NCI-H1417 treated with DMSO at 0.1 percent for 48 hours (cell line): ENCODE measurements around the gene GPD1.

Source experiments
- DNase-seq: peaks from one replicate; lab custom pipeline; 2025; lab: John Stamatoyannopoulos, UW

The GPD1 gene

GRCh38 chr12:50101663-50102062 is 2.1 kb upstream of the GPD1 start:
- DNase-seq = no peak

GRCh38 chr12:50102131-50102531 is 1.7 kb upstream of the GPD1 start:
- no peak for DNase-seq

- DNase-seq = no peak
These were observed 1.0 kb upstream of the GPD1 start for GRCh38 chr12:50102646-50103309.

GRCh38 chr12:50103351-50103750 is 457 bp upstream of the GPD1 start:
- DNase-seq = no peak

GRCh38 chr12:50104417-50105366 is 884 bp downstream of the GPD1 start:
- DNase-seq = no peak

- DNase-seq = no peak
These were observed 2.2 kb downstream of the GPD1 start for GRCh38 chr12:50105913-50106450.

GRCh38 chr12:50106907-50107306 is 3.1 kb downstream of the GPD1 start:
- no peak for DNase-seq

- no peak for DNase-seq
These were observed 3.8 kb downstream of the GPD1 start for GRCh38 chr12:50107416-50108268.

GRCh38 chr12:50109319-50109718 is 5.5 kb downstream of the GPD1 start:
- no peak for DNase-seq

- DNase-seq = no peak
These were observed 6.4 kb downstream of the GPD1 start for GRCh38 chr12:50110127-50110761.

GRCh38 chr12:50110762-50111351 is 7.0 kb downstream of the GPD1 start:
- no peak for DNase-seq

GRCh38 chr12:50111395-50111692 is 7.5 kb downstream of the GPD1 start:
- DNase-seq = no peak

- DNase-seq = peak; percentile 99
These were observed 8.1 kb downstream of the GPD1 start, which contains the start of gene COX14 for GRCh38 chr12:50111693-50112455. Gene COX14 (plus strand): TSS chr12:50112236. CDS start chr12:50120044, 7,808 bp downstream.

- DNase-seq = no peak
These were observed 8.8 kb downstream of the GPD1 start for GRCh38 chr12:50112456-50113218.

- DNase-seq = no peak
These were observed 13.3 kb downstream of the GPD1 start for GRCh38 chr12:50117057-50117622.

- DNase-seq = no peak
These were observed 15.6 kb downstream of the GPD1 start for GRCh38 chr12:50119387-50119786.

GRCh38 chr12:50120521-50120920 is 16.7 kb downstream of the GPD1 start:
- no peak for DNase-seq

- DNase-seq = no peak
These were observed 17.1 kb downstream of the GPD1 start for GRCh38 chr12:50120953-50121352.

GRCh38 chr12:50121641-50122040 is 17.8 kb downstream of the GPD1 start:
- no peak for DNase-seq
